OCI-LY3 (cell line): ENCODE data around the gene CRB3.

ENCODE experiments used
- CTCF ChIP-seq: fragments of 200-600, 300-600 bp; sonication (generic); IDR thresholded peaks from 2 replicates; pipeline ENCODE4 v1.5.1; 2014; ENCODE audit warnings: antibody characterized with exemption, low read length, low read depth
- EZH2phosphoT487 ChIP-seq: fragments of 200-600 bp; shearing (Covaris generic); IDR thresholded peaks from 2 replicates; pipeline ENCODE4 v1.6.1; 2018; ENCODE audit warnings: antibody characterized with exemption, mixed run types, low read depth

- TF ChIP-seq CTCF (no peak), EZH2phosphoT487 (no peak)
Measured at GRCh38 chr19:6476155-6476895, 12.3 kb downstream of the CRB3 start.
